Measurements from ENCODE around the gene ASB2. TPM values are rescaled to one million over a fixed set of nuclear protein-coding genes. Genes with fewer than 3 reads are reported as not detected.

ASB2 gene
- total and polyA plus RNA-seq, 5 donors from 2014 or later, result 0.96 to 5.7 (median 4.7) TPM

DNA sequence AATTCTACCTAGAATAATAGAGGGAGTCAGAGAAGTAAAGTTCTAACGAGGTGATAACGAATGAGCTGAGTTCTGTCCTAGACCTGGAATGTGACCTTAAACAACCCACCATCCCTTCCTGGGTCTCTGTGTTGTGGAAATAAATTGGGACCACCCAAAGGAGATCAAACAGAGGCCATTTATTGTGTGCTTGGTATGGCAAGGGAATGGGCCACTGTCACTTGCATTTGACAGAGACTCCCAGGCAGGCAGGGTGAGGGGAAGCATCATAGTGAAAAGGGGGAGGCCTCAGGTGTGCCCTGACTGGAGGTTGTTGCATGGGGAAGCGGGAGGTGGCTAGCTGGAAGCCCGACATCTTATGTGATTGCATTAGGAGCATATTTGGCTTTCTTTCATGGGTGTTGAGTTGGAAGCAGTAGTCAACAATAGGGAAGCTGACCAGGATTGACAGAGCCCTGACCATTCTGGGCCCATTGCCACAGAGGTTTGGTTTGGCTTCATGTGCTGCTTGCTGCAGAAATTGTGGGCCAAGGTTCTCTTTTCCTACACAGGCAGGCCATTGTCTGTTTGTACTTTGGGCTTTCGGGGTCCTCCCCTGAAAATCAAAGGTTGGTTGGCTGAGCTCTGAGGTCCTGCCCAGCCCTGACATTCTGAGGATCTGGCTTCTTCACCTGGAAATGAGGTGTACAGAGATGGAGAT lies 66.8 kb downstream of the ASB2 start:
- Histone ChIP-seq H3K27me3 (ENCODE audit: control insufficient read depth, insufficient read depth, low read length) (no peaks in the 10 kb centered on the region), H3K4me3 (ENCODE audit: low read depth, low read length) (no peak overlapping the region), H3K9me3 (ENCODE audit: control insufficient read depth in 2 of 2, low read length in 2 of 2) (peaks cover 0 to 3% of the 10 kb centered on the region in 2 experiments), H3K27ac (ENCODE audit: insufficient read depth, low read length, poor library complexity, severe bottlenecking) (no peak overlapping the region), H3K4me1 (ENCODE audit: control insufficient read depth, insufficient read depth, low read length, poor library complexity, severe bottlenecking) (no peaks in the 10 kb centered on the region), H3K36me3 (ENCODE audit: control insufficient read depth, insufficient read depth, low read length) (no peaks in the 10 kb centered on the region)
- Mint-ChIP-seq H3K36me3 (no peaks in the 10 kb centered on the region), H3K27me3 (peaks cover 24% of the 10 kb centered on the region), H3K4me3 (no peak overlapping the region), H3K27ac (peak overlapping the region in 1 of 3 donors; percentile 40), H3K4me1 (peaks cover 0 to 4% (median 1%) of the 10 kb centered on the region in 4 donors), H3K9me3 (peaks cover 0 to 5% (median 0%) of the 10 kb centered on the region in 7 donors)
- ATAC-seq (ENCODE audit: low read depth in 2 of 2), result no peak
- no peak for DNase-seq

GRCh38 chr14:93906341-93907329 lies 69.7 kb downstream of the ASB2 start:
- Mint-ChIP-seq H3K4me1 (peaks cover 0 to 4% (median 1%) of the 10 kb centered on the region in 4 donors), H3K9me3 (peaks cover 0 to 1% (median 0%) of the 10 kb centered on the region in 7 donors), H3K27ac (no peak overlapping the region), H3K36me3 (no peaks in the 10 kb centered on the region), H3K4me3 (no peak overlapping the region), H3K27me3 (peaks cover 31% of the 10 kb centered on the region)
- peaks cover 2% of the 10 kb centered on the region for H3K27me3 ChIP-seq (ENCODE audit: control insufficient read depth, insufficient read depth, low read length)
- H3K4me1 ChIP-seq (ENCODE audit: control insufficient read depth, insufficient read depth, low read length, poor library complexity, severe bottlenecking), result no peaks in the 10 kb centered on the region
- no peak overlapping the region for H3K4me3 ChIP-seq (ENCODE audit: low read depth, low read length)
- H3K9me3 ChIP-seq (ENCODE audit: control insufficient read depth in 2 of 2, low read length in 2 of 2), result no peaks in the 10 kb centered on the region
- no peaks in the 10 kb centered on the region for H3K36me3 ChIP-seq (ENCODE audit: control insufficient read depth, insufficient read depth, low read length)
- no peak overlapping the region for H3K27ac ChIP-seq (ENCODE audit: insufficient read depth, low read length, poor library complexity, severe bottlenecking)
- DNase-seq (peak; percentile 16 to 70 (median 42)), ATAC-seq (ENCODE audit: low read depth in 2 of 2) (peak in 1 of 2 donors; percentile 47)

- peaks cover 0 to 2% (median 0%) of the 10 kb centered on the region in 7 donors for H3K9me3 Mint-ChIP-seq
- H3K4me3 ChIP-seq (ENCODE audit: low read depth, low read length), result no peak overlapping the region
- H3K27me3 Mint-ChIP-seq, result peaks cover 35% of the 10 kb centered on the region
- H3K9me3 ChIP-seq (ENCODE audit: control insufficient read depth in 2 of 2, low read length in 2 of 2), result no peaks in the 10 kb centered on the region
- no peaks in the 10 kb centered on the region for H3K36me3 Mint-ChIP-seq
- no peak overlapping the region for H3K27ac Mint-ChIP-seq
- no peaks in the 10 kb centered on the region for H3K4me1 ChIP-seq (ENCODE audit: control insufficient read depth, insufficient read depth, low read length, poor library complexity, severe bottlenecking)
- no peaks in the 10 kb centered on the region for H3K36me3 ChIP-seq (ENCODE audit: control insufficient read depth, insufficient read depth, low read length)
- H3K27ac ChIP-seq (ENCODE audit: insufficient read depth, low read length, poor library complexity, severe bottlenecking), result no peak overlapping the region
- DNase-seq (no peak), ATAC-seq (ENCODE audit: low read depth in 2 of 2) (no peak)
- peaks cover 2% of the 10 kb centered on the region for H3K27me3 ChIP-seq (ENCODE audit: control insufficient read depth, insufficient read depth, low read length)
- H3K4me3 Mint-ChIP-seq, result no peak overlapping the region
- H3K4me1 Mint-ChIP-seq, result peaks cover 0 to 4% (median 1%) of the 10 kb centered on the region in 4 donors
Measured at GRCh38 chr14:93905623-93906022, 70.7 kb downstream of the ASB2 start.

DNA sequence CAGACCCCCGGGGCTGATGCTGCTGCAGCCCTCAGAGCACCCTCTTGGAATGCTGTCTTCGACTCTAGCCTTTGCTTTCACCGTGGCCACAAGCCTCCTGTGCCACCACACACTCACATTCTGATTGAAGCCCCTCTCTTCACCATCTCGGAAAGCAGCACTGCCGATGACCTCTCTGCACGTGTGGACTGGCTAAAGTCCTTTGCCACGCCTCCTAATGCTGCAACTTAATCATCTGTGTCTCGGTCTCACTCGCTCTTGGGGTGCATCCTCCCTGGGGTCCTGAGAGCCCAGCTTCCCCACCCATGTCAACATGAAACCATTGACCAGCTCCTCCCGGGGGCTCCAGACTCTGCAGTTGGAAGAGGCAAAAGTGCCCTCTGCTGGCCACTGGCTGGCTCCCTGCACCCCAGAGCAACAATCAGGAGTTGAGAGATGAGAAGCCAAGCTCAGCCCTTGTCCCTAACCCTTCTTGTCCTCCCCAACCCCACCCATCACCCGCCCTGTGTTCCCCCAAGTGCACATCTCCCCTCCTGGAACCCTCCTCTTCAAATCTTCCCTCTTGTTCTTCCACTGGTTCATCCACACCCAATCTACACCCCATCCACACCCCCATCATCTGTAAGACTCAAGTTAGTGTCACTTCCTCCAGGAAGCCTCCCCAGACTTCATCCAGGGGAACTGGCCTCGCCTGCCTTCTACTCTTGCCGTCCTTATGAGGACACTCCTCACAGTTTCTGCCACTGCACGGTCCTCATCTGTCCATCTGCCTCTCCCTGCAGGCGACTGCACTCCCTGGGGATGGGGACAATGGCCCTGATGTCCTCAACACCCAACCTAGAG lies 72.8 kb downstream of the ASB2 start:
- DNase-seq (no peak), ATAC-seq (ENCODE audit: low read depth in 2 of 2) (no peak)
- Histone ChIP-seq H3K27ac (ENCODE audit: insufficient read depth, low read length, poor library complexity, severe bottlenecking) (no peak overlapping the region), H3K27me3 (ENCODE audit: control insufficient read depth, insufficient read depth, low read length) (peaks cover 2% of the 10 kb centered on the region), H3K36me3 (ENCODE audit: control insufficient read depth, insufficient read depth, low read length) (no peaks in the 10 kb centered on the region), H3K4me3 (ENCODE audit: low read depth, low read length) (no peak overlapping the region), H3K9me3 (ENCODE audit: control insufficient read depth in 2 of 2, low read length in 2 of 2) (no peaks in the 10 kb centered on the region), H3K4me1 (ENCODE audit: control insufficient read depth, insufficient read depth, low read length, poor library complexity, severe bottlenecking) (no peaks in the 10 kb centered on the region)
- H3K4me1 Mint-ChIP-seq, result peaks cover 0 to 4% (median 2%) of the 10 kb centered on the region in 4 donors
- peaks cover 0 to 2% (median 0%) of the 10 kb centered on the region in 7 donors for H3K9me3 Mint-ChIP-seq
- no peak overlapping the region for H3K27ac Mint-ChIP-seq
- peaks cover 23% of the 10 kb centered on the region for H3K27me3 Mint-ChIP-seq
- no peaks in the 10 kb centered on the region for H3K36me3 Mint-ChIP-seq
- H3K4me3 Mint-ChIP-seq, result no peak overlapping the region

DNA sequence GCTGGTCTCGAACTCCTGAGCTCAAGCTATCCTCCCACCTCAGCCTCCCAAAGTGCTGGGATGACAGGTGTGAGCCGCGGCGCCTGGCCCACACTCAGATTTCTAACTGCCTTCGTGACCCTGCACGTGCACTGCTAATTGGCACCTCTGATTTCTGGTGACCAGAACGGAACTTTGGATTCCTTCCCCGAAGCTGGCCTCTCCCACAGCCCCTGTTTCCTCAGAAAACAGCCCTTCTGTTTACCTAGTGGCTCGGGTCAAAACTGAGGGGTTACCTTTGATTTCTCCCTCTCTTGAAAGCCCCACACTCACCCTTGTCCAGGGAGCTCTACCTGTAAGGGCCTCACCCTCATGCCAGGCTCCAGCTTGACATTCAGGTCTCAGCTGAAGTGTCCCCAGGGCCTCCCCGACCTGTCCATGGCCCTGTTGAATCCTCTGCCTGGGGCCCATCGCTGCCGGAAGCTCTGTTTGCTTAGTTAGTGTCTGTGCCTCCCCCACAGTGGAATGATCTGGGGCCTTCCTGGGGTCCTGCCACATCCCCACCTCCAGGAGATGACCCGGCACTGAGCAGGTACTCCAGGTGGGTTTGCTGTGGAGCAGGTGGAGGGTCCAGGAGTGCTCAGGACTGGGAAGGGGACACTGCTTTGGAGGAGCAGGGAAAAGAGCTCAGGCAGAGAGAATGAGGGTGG lies 73.6 kb downstream of the ASB2 start:
- peaks cover 2% of the 10 kb centered on the region for H3K27me3 ChIP-seq (ENCODE audit: control insufficient read depth, insufficient read depth, low read length)
- peaks cover 0 to 4% (median 2%) of the 10 kb centered on the region in 4 donors for H3K4me1 Mint-ChIP-seq
- H3K27ac Mint-ChIP-seq, result no peak overlapping the region

DNA sequence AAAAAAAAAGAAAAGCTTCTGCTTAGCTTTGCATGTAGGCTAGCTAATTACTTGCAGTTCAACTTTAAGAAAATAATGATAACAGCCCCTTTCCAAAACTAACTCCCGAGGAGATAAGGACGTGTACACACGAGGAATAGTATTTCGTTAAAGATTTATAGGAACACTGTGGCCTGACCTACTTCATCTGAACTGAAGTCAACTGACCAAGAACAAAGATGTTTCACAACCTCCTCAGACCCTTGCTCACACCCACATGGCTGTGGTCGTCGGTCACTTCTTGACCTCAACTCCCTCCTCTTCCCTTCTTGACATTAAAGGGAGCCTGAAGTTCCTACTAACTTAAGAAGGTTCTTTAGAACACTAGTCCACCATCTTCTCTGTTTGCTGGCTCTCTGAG lies 74.6 kb downstream of the ASB2 start:
- no peak for DNase-seq
- H3K36me3 Mint-ChIP-seq, result no peaks in the 10 kb centered on the region

More for the DNA sequence above, 73.6 kb downstream of the ASB2 start:
- H3K27me3 Mint-ChIP-seq, result peaks cover 23% of the 10 kb centered on the region
- Histone ChIP-seq H3K36me3 (ENCODE audit: control insufficient read depth, insufficient read depth, low read length) (no peaks in the 10 kb centered on the region), H3K27ac (ENCODE audit: insufficient read depth, low read length, poor library complexity, severe bottlenecking) (no peak overlapping the region), H3K4me3 (ENCODE audit: low read depth, low read length) (no peak overlapping the region), H3K4me1 (ENCODE audit: control insufficient read depth, insufficient read depth, low read length, poor library complexity, severe bottlenecking) (no peaks in the 10 kb centered on the region), H3K9me3 (ENCODE audit: control insufficient read depth in 2 of 2, low read length in 2 of 2) (no peaks in the 10 kb centered on the region)
- no peaks in the 10 kb centered on the region for H3K36me3 Mint-ChIP-seq
- ATAC-seq (ENCODE audit: low read depth in 2 of 2) (no peak), DNase-seq (no peak)
- H3K9me3 Mint-ChIP-seq, result peaks cover 0 to 2% (median 0%) of the 10 kb centered on the region in 7 donors
- no peak overlapping the region for H3K4me3 Mint-ChIP-seq

More for the DNA sequence above, 74.6 kb downstream of the ASB2 start:
- Histone ChIP-seq H3K4me1 (ENCODE audit: control insufficient read depth, insufficient read depth, low read length, poor library complexity, severe bottlenecking) (no peaks in the 10 kb centered on the region), H3K4me3 (ENCODE audit: low read depth, low read length) (no peak overlapping the region), H3K9me3 (ENCODE audit: control insufficient read depth in 2 of 2, low read length in 2 of 2) (no peaks in the 10 kb centered on the region), H3K27me3 (ENCODE audit: control insufficient read depth, insufficient read depth, low read length) (peaks cover 4% of the 10 kb centered on the region), H3K27ac (ENCODE audit: insufficient read depth, low read length, poor library complexity, severe bottlenecking) (no peak overlapping the region), H3K36me3 (ENCODE audit: control insufficient read depth, insufficient read depth, low read length) (no peaks in the 10 kb centered on the region)
- H3K4me1 Mint-ChIP-seq, result peaks cover 0 to 4% (median 2%) of the 10 kb centered on the region in 4 donors
- H3K27me3 Mint-ChIP-seq, result peaks cover 19% of the 10 kb centered on the region
- no peak overlapping the region for H3K27ac Mint-ChIP-seq
- no peak overlapping the region for H3K4me3 Mint-ChIP-seq
- ATAC-seq (ENCODE audit: low read depth in 2 of 2), result no peak
- H3K9me3 Mint-ChIP-seq, result peaks cover 0 to 4% (median 0%) of the 10 kb centered on the region in 7 donors
